NCI-H2196 (cell line): ENCODE measurements around the gene FAM162A.

Source experiments
- DNase-seq: peaks from one replicate; lab custom pipeline; 2025; ENCODE audit not compliant: unreplicated experiment; lab: John Stamatoyannopoulos, UW

The FAM162A gene

DNA sequence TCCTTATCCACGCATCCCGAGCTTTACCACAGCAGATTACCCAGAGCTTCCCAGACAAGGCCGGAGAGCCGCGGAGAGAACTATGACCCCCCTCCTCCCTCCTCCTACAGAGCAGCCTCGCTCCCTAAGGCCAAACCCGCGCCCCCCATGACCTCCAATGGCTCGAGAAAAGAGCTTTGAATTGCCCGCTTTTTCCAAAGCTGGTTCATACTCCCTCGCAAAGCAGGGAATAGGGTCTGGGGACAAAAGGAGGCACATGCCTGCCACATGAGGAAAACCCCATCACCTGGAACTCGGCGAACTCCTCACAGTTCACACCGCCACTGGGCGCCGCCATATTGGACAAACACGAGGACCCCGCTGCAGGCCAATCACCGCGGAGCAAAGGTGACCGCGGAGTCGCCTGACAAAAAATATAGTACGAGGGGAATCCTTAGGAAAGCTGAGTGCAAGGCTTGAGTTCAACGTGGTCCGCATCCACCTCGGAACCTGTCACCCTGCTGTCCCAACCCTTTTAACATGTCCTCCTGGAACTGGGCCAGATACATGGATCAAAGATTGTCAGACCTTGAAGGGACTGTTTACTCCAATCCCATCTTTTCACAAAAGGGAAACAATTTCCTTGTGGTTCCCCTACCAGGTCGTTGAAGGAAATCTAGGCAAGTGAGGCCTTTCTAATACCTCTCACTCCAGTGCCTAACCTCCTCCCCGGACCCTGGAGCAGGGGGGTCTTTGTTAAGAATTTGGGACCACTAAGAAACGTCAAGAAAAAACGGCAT is 905 bp upstream of the FAM162A start, which contains the start of gene MIX23:
TSS of gene MIX23 (minus strand) at position 344 of the 779 bp plus-strand sequence. CDS start at position 337, 7 bp downstream.
- peak; percentile 94 for DNase-seq

DNA sequence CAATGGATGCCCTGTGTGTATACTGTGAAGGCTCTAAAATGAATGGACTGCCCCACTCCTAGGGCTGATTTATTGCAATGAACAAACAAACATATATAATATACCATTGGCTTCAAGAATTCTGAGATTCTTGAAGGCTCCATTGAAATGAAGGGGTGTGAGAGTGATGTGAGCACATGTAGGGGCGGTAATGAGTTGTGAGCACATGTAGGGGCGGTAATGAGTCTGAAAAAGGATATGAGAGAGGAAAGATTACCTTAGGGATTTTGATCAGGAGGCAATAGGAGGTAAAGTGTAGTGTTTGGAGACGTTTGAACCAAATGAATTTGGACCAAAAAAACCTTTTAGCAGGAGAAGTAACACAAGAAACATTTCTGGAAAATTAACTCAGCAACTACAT is 3.7 kb downstream of the FAM162A start:
- DNase-seq: no peak

DNA sequence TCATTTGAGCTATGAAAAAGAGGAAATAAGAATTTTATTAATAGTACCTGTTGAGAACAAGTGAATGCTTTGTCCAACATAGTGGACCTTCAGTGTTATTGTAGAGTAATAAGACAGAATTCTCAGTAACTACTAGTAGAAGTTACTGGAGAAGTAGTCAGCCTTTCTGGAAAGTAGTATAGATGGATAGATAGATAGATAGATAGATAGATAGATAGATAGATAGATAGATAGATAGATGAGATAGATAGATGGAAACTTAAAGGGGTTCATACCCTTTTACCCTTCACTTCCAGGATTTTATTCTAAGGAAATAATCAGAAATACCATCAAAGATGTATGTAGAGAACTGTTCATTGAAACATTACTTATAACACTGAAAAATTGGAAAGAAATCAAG is 5.2 kb downstream of the FAM162A start:
- DNase-seq: no peak

DNA sequence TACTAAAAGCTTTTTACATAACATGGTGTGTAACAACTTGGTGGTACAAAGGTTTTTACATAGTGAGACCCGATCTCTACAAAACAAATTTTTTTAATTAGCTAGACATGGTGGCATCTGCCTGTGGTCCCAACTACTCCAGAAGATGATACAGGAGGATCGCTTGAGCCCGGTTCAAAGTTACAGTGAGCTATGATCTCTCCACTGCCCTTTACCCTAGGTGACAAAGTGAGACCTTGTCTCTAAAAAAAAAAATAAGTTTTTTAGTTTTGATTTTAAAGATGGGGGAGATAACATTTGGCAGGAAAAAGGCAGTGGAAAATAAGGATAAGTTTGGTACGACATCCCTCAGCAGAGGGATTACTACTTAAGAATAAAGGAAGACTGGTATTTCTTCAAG is 5.9 kb downstream of the FAM162A start:
- no peak for DNase-seq

DNA sequence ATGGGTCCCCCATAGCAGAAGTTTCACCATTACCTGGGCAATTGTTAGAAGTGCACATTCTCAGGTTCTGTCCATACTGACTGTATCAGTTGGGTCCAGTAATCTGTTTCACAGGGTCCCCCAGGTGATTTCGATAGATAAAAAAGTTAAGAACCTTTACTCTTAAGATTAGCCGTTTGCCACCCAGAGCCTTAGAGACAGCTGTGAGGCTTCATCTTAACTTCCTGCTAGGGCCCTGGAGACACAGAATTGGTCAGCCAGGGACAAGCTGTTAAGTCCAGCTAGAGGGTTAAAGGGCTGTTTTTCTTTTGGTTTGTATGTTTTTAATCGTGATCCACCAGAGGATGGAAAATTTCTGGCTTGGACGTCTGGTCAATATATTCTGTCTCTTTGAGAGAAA is 6.7 kb downstream of the FAM162A start:
- no peak for DNase-seq

DNA sequence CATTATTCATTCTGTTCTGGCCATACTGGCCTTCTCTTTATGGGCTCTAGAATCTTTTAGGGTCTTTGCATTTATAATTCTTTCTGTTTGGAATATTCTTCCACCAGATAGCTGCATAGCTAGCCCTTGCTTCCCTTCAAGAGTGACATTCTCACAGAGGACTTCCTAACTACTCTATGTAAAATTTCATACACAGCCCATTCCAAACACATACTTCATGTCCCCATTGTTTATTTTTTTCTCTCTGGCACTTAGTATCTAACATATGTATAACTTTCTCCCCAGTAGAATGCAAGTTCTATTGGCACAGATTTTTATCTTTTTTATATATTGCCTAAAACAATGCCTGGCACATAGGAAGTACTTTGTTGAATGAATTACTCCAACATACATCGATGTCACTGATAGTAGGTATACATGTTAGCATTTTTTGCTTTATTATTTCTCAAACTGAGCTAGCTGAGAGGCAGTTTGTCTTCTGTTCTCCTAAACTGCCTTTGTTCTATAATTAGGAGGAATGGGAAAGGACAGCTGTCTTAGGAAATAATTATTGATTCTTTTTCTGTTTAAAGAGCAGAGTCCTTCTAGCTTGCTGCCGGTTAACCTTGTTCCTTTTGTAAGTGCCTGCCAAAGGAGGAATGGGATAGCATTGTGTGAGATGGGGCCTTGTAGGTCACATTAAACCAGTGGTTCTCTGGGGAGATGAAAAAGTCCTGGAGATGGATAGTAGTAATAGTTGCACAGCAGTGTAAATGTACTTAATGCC is 7.9 kb downstream of the FAM162A start:
- no peak for DNase-seq

DNA sequence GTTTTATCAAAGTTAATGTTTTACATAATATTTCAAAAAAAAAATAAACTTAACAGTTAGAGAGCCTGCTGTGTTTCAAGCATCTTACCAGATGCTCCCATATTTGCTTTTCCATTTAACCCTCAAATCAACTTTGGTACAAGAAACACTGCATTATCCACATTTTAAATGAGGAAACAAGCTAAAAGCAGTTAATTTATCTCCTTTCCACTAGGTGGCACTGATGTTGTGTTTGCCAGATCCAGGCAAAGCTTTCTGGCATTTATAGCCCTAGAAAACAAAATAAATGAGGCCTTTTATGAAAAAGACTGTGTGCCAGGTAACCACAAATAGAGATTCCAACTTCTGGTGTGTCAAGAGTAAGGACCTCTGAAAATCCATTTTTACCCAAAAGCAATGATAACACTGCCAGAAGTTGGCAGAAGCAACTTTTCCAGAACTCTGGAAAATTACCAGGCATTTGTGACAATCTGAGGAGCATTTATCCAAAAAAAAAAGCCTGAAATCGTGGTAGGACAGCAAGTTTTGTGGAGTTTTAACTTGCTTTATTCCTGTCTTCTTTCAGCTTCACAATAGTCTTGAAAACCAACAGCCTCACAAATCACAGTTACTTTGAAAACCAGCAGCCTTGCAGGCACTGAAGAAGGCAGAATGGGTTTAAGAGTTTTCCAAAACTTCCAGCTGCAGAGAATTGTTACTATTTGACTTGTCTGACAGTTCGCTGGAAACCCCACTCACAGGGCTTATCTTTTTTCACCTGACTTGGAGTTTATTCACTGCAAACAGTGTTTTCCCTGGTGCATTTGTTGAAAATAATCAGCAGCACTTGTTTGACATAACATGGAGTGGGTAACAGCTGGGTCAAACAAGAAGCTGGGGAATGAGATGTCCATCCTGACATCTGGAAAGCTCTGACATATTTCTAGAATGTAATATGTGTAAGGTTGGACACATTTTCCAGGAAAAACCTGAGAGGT is 9.2 kb downstream of the FAM162A start:
- DNase-seq: peak; percentile 65

DNA sequence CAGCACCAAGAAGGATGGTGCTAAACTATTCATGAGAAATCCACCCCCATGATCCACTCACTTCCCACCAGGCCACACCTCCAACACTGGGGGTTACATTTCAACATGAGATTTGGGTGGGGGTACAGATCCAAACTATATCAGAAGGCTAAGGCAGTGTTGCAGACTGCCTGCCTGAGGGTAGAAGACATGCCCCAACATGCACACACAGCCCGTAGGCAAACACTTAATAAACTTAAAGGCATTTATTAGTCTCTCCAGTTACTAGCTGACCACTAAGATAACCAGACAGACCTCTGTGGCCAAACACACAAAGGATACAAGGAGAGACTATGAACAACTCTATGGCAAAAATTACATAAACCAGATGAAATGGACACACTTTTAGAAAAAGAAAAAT is 10.2 kb downstream of the FAM162A start:
- DNase-seq: no peak

DNA sequence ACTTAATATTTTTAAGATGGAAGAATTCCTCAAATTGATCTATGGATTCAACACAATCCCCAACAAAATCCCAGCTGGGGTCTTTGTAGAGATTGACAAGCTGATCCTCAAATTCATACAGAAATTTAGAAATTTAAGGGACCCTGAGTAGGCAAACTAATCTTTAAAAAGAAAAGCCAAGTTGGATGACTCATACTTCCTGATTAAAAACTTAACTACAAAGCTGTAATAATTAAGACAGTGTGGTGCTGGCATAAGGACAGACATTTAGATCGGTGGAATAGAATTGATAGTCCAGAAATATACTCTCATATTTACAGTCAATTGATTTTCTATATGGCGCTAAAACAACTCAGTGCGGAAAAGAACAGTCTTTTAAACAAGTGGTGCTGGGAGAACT is 11.6 kb downstream of the FAM162A start:
- no peak for DNase-seq

DNA sequence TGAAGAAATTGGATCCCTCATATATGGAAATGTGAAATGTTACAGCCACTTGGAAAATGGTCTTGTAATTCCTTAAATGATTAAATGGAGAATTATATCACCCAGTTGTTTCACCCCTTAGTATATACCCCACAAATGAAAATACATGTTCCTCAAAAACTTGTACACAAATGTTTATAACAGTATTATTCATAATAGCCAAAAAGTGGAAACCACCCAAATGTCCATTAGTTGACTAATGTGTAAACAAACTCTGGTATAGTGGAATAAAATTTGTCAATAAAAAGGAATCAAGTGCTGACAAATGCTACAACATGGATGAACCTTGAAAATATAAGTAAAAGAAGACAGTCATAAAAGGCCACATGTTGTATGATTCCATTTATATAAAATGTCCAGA is 12.5 kb downstream of the FAM162A start:
- DNase-seq: no peak

DNA sequence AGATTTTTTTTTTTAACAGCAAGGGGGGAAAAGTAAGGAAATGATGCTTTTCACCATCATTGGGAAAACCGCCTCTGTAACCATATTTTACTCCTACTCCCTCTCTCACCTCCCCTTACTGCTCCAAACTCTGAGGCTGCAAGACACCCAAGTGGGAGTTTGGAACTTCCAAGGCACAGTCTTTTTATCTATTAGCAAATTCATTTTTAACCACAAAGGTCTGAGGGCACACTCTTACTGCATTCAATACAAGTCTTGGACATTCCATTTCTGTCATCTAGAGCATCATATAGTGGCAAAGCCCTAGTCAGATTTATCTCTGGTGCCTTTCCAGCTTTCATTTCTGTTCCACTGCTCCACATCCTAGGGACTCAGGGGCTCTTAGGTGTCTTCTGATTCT is 13.2 kb downstream of the FAM162A start:
- DNase-seq: no peak

DNA sequence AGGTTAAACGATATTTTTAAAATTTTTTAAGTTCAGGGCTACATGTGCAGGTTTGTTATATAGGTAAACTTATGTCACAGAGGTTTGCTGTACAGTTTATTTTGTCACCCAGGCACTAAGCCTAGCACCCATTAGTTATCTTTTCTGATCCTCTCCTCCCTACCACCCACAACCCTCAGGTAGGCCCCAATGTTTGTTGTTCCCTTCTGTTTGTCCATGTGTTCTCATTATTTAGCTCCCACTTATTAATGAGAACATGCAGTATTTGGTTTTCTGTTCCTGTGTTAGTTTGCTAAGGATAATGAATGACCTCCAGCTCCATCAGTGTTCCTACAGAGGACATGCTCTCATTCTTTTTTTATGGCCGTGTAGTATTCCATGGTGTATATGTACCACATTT is 14.9 kb downstream of the FAM162A start:
- no peak for DNase-seq

DNA sequence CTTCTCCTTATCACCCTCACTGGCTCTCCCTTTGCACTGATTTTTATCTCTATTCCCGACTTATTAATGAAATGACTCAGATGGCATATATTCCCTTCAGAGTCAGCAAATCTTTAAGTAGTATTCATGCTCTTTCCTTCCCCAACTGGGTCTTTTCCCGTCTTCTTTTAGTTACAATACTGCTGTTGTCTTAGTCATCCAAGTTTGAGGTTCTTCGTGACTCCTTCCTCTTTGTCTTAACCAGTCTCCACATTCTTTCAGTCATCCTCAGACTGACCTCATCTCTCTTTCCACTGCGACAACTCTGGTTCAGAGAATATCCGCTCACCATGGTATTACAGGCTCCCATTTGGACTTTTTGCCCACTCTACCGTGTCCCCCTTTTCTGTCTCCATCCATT is 19.5 kb downstream of the FAM162A start:
- no peak for DNase-seq

DNA sequence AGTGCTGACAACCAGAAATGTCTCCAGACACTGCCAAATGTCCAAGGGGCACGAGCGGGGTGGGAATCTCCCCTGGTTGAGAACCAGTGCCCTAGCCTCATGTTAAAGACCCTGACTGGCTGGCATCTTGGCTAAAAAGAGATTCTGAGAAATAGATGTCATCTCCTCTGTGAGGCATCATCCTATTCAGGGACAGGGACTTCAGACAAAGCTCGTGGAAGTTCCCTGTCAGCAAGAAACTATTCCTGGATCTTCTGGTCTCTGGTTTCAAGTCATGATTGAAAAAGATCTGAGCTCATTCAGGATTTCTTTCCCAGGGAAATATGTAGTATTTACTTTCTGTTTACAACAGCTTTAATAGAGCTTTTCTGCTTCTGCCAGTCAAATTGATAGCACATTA is 21.0 kb downstream of the FAM162A start:
- DNase-seq: no peak

DNA sequence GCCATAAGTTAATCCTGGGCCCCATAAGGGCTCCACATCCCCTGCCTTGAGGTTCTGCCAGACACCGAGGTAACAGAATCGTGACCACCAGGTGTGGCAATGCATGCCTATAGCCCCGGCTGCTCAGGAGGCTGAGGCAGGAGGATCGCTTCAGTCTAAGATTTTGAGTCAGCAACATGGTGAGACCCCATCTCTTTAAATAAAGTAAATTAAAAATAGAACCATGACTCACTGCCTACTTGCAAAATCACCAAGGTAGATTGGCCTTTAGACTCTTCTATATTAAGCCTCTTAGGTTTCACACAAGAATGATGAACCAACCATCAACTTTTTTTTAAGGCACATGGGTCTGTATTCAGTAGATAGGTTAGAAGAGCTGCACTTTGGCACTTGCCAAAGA is 22.2 kb downstream of the FAM162A start:
- DNase-seq: no peak

DNA sequence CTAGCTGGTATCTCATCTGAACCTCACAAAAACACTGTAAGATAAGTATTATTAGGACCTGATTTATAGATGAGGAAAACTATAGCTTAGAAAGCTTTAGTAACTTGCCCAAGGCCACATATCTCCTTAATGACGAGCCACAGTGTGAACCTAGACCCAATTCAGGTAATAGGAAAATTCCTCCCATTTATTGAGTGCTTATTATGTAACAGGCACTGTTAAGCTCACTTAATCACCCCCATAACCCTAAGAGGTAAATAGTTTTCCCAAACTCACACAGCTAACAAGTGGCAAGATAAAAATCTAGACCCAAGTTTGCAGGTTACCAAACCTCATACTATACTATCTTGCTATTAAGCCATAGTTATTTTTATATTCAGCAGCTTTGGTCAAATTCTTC is 24.0 kb downstream of the FAM162A start:
- DNase-seq: no peak

DNA sequence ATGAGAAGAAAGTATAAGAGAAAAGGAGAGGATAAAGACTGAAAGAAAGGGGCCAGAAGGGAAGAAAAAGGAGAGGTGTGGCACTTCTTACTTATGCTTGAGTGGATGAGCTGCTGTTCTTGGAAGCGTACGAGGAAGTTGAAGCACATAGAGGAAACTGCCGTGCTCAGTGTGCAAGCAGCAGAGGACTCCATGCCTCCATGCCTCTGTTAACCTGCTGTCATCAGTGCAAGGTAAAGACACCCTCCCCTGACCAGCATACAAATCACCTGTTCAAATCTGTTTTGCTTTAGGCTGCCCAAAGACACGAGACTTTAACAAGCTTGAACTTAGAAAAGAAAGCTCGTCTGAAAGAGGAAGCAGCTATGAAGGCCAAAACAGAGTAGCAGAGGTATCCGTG is 25.5 kb downstream of the FAM162A start:
- DNase-seq: no peak

DNA sequence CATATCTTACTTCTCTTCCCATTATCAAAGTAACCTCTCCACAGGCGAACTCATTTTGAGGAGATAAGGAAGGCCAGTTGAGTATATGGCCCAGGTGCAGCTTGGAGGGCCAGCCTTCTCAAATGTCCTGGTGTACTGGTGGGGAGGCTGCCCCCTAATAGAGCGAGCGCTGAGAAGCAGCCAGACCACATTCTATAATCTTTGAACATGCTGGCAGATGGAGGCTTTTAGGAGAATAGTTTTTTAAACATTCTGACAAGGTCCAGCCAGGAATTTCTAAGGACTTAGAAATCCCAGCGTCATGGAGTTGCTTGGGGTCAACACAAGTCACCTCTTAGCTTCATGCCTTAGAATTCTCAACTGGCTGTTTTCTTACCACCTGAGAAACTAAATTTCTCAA is 26.1 kb downstream of the FAM162A start:
- DNase-seq: no peak

DNA sequence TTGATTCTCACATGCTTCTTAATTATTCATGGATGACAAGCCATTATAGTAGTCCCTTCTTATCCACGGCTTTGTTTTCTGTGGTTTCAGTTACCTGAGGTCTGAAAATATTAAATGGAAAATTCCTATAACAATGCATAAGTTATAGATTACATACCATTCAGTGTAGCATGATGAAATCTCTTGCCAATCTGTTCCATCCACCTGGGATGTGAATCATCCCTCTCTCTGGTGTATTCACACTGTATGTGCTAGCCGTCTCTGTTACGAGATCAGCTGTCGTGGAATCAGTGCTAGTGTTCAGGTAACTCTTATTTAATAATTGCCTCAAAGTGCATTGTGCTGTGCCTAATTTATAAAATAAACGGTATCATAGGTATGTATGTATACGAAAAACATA is 26.7 kb downstream of the FAM162A start:
- DNase-seq: no peak

DNA sequence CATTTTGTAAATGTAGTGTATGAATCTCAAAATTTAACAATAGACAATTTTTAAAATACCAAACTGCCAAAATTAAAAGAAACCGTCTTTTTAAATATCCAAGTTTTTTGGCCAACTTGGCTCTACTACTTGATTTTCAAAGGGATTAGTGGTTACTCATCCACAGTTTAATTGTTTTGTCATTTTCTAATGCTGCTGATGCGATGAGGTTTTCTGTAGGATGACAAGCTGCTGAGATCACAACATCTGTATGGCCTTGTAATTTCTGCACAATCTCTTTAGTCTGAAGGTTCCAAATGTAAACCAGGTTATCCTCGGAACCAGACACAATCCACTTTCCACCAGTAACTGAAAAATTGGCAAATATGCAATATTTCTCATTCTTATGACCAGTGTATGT is 30.4 kb downstream of the FAM162A start:
- no peak for DNase-seq

DNA sequence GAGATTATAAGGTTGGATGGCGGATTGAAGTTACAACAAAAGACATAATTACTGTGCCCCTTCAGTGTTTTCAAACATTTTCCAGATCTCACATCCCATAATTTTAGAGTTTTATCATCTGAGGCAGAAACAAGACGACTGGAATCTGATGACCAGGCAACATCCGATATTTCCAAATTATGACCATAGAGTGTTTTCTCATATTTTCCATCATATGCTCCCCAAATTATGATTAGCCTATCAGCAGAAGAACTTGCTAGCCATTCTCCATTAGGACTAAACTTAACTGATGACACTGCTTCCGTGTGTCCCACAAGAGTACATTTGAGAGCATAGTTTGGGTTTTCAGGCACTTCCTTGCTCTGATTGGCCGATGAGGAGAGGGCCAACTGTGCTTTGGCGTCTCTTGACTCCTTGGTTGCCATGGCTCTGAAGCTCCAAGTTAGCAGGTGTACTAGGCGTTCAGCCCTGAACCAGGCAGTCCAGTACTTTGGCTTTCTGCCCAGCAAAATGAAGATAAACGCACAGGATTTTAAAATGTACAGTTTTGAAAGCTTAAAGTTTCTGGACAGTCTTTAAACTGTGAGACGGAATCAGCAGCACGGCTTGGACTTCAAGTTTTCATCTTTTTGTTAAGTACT is 31.2 kb downstream of the FAM162A start:
- no peak for DNase-seq
